Upper lobe of left lung (tissue), 6 donors: ENCODE measurements around the gene CACNB4. TPM values are rescaled to one million over a fixed set of nuclear protein-coding genes. Genes with fewer than 3 reads are reported as not detected.

Source experiments
- ATAC-seq, 2 donors: fragments of 200-7000 bp; cut with Tn5 transposase; one replicate each; pipeline ENCODE4 v1.9.1; 2022; ENCODE audit warnings: mild to moderate bottlenecking in 2 of 2, moderate library complexity in 2 of 2; ENCODE audit not compliant: low FRiP score in 2 of 2
- DNase-seq, 2 donors: peaks; one replicate each; pipeline ENCODE4 v3.0.0-alpha.2; 2019 to 2020
- H3K27ac ChIP-seq, 4 donors: fragments of 200-600 bp; sonication (generic); one replicate each; pipeline ENCODE4 v1.5.1; 2016 to 2019
- H3K27me3 ChIP-seq, 4 donors: fragments of 200-600 bp; sonication (generic); one replicate each; pipeline ENCODE4 v1.5.1; 2017 to 2019
- H3K36me3 ChIP-seq, 4 donors: fragments of 200-600 bp; sonication (generic); one replicate each; pipeline ENCODE4 v1.5.1; 2016 to 2019
- H3K4me1 ChIP-seq, 4 donors: fragments of 200-600 bp; sonication (generic); one replicate each; pipeline ENCODE4 v1.5.1; 2018 to 2019
- H3K4me3 ChIP-seq, 4 donors: fragments of 200-600 bp; sonication (generic); one replicate each; pipeline ENCODE4 v1.5.1; 2017 to 2019; ENCODE audit warnings: mild to moderate bottlenecking in 2 of 4, moderate library complexity in 1 of 4
- H3K9me3 ChIP-seq, 4 donors: fragments of 200-600 bp; sonication (generic); one replicate each; pipeline ENCODE4 v1.5.1; 2018 to 2019
- CTCF ChIP-seq, 6 experiments: fragments of 450-650 bp in 4 of 6; fragments of 200-600 bp in 2 of 6; sonication (generic) in 2 of 6; IDR thresholded peaks; one replicate each; pipeline ENCODE4 v1.5.1; 2016 to 2019; ENCODE audit warnings: antibody characterized with exemption in 6 of 6
- EP300 ChIP-seq, 4 donors: sonication (generic); formaldehyde crosslinking; IDR thresholded peaks; one replicate each; pipeline ENCODE4 v1.5.1; 2017; ENCODE audit warnings: antibody characterized with exemption in 4 of 4, control low read depth in 2 of 4
- POLR2A ChIP-seq, 4 donors: fragments of 450-650 bp; IDR thresholded peaks; one replicate each; pipeline ENCODE4 v1.5.1; 2016 to 2017; ENCODE audit warnings: antibody characterized with exemption in 4 of 4, mild to moderate bottlenecking in 2 of 4
- POLR2AphosphoS5 ChIP-seq, 2 donors: sonication (generic); formaldehyde crosslinking; IDR thresholded peaks; one replicate each; pipeline ENCODE4 v1.5.1; 2017; ENCODE audit warnings: antibody characterized with exemption in 2 of 2
- WGBS, 2 donors: methylation state at CpG; one replicate each; pipeline ENCODE4 v1.1.5; 2017 to 2018; 5-methylcytosine and 5-hydroxymethylcytosine counted together
- total RNA-seq, 6 donors: library from RNA; depleted of rRNA in 4 of 6; stranded (reverse); fragments of >200 nt in 4 of 6; gene quantifications; one replicate each; pipeline versions ENCODE4 v1.1.0 to v1.2.1, GENCODE V29; 2016 to 2021
- donor health status: DM: no; HTN: no; CAD: no; lungs with moderate emphysema.
- donor health status: DM: no; HTN: yes; CAD: no; lungs with severe emphysema.

CACNB4 gene
- total RNA-seq, 6 donors from 2014 or later, result 7.7 to 21.0 (median 12.8) TPM

GRCh38 chr2:151947813-151948165 lies 151.1 kb downstream of the CACNB4 start:
- peaks cover 6 to 17% (median 14%) of the 10 kb centered on the region in 4 donors for H3K4me1 ChIP-seq
- peak in 1 of 2 donors; percentile 72 for DNase-seq

GRCh38 chr2:151946899-151947812 lies 151.7 kb downstream of the CACNB4 start:
- Histone ChIP-seq H3K27ac (peak overlapping the region in 2 of 4 donors; percentile 32 to 53), H3K4me1 (peaks cover 6 to 17% (median 14%) of the 10 kb centered on the region in 4 donors), H3K36me3 (no peaks in the 10 kb centered on the region), H3K4me3 (peak overlapping the region in 3 of 4 donors; percentile 25 to 40 (median 32)), H3K9me3 (no peaks in the 10 kb centered on the region), H3K27me3 (no peaks in the 10 kb centered on the region)
- DNase-seq (peak in 1 of 2 donors; percentile 32), ATAC-seq (peak; percentile 60 to 84)
- TF ChIP-seq EP300 (IDR thresholded peaks at IDR 0.05) (no peak), POLR2AphosphoS5 (IDR thresholded peaks at IDR 0.05) (no peak), POLR2A (IDR thresholded peaks at IDR 0.05) (no peak), CTCF (IDR thresholded peaks at IDR 0.05) (peak; percentile 28 to 59 (median 37))
- 29 to 30% methylated on average over 15 of the region's 15 CpGs for WGBS, 2 donors

More at GRCh38 chr2:151947813-151948165, 151.1 kb downstream of the CACNB4 start:
- peak; percentile 71 to 83 for ATAC-seq
- 44 to 54% methylated on average over 5 of the region's 5 CpGs for WGBS, 2 donors
- Histone ChIP-seq H3K36me3 (no peaks in the 10 kb centered on the region), H3K27me3 (no peaks in the 10 kb centered on the region), H3K27ac (peak overlapping the region in 2 of 4 donors; percentile 32 to 53), H3K4me3 (peak overlapping the region in 3 of 4 donors; percentile 25 to 40 (median 32)), H3K9me3 (no peaks in the 10 kb centered on the region)
- TF ChIP-seq POLR2AphosphoS5 (IDR thresholded peaks at IDR 0.05) (no peak), CTCF (IDR thresholded peaks at IDR 0.05) (no peak), POLR2A (IDR thresholded peaks at IDR 0.05) (no peak), EP300 (IDR thresholded peaks at IDR 0.05) (no peak)

- Histone ChIP-seq H3K4me1 (peaks cover 6 to 17% (median 14%) of the 10 kb centered on the region in 4 donors), H3K9me3 (no peaks in the 10 kb centered on the region), H3K4me3 (no peak overlapping the region), H3K27me3 (no peaks in the 10 kb centered on the region), H3K27ac (no peak overlapping the region), H3K36me3 (no peaks in the 10 kb centered on the region)
- DNase-seq (no peak), ATAC-seq (no peak)
- WGBS, 2 donors, result 58 to 66% methylated on average over 6 of the region's 6 CpGs
- TF ChIP-seq CTCF (IDR thresholded peaks at IDR 0.05), result no peak
- no peak for TF ChIP-seq EP300 (IDR thresholded peaks at IDR 0.05)
- no peak for TF ChIP-seq POLR2AphosphoS5 (IDR thresholded peaks at IDR 0.05)
- TF ChIP-seq POLR2A (IDR thresholded peaks at IDR 0.05), result no peak
These were observed 152.5 kb downstream of the CACNB4 start for GRCh38 chr2:151946250-151946884.

GRCh38 chr2:151945602-151946001 lies 153.2 kb downstream of the CACNB4 start:
- Histone ChIP-seq H3K4me1 (peaks cover 6 to 17% (median 14%) of the 10 kb centered on the region in 4 donors), H3K36me3 (no peaks in the 10 kb centered on the region), H3K9me3 (no peaks in the 10 kb centered on the region), H3K27ac (no peak overlapping the region), H3K4me3 (no peak overlapping the region), H3K27me3 (no peaks in the 10 kb centered on the region)
- TF ChIP-seq POLR2AphosphoS5 (IDR thresholded peaks at IDR 0.05), result no peak
- no peak for TF ChIP-seq CTCF (IDR thresholded peaks at IDR 0.05)
- TF ChIP-seq EP300 (IDR thresholded peaks at IDR 0.05), result no peak
- no peak for TF ChIP-seq POLR2A (IDR thresholded peaks at IDR 0.05)
- DNase-seq (no peak), ATAC-seq (no peak)
- 94% methylated on average over 7 of the region's 7 CpGs for WGBS, 2 donors
